Pulmonary artery endothelial cell (primary cell): ENCODE data around the gene MGAM2. TPM values are rescaled to one million over a fixed set of nuclear protein-coding genes. Genes with fewer than 3 reads are reported as not detected.

Experiments
- DNase-seq: peaks from one replicate; pipeline ENCODE4 v3.0.0-alpha.2; 2011; ENCODE audit warnings: low read depth, low spot score
- total RNA-seq: library from RNA; depleted of rRNA; stranded (reverse); fragments of >200 nt; gene quantifications from 2 replicates; pipeline ENCODE4 v1.2.3, GENCODE V29; 2014

Gene MGAM2
- total RNA-seq, 1 donor from 2014 or later = not detected

- DNase-seq = no peak
Observed at GRCh38 chr7:142120524-142120923, 9.0 kb downstream of the MGAM2 start.

- no peak for DNase-seq
Observed at GRCh38 chr7:142123184-142123583, 11.7 kb downstream of the MGAM2 start.

GRCh38 chr7:142125256-142125955, 13.9 kb downstream of the MGAM2 start:
- no peak for DNase-seq

GRCh38 chr7:142130267-142130666, 18.7 kb downstream of the MGAM2 start:
- DNase-seq = no peak

GRCh38 chr7:142131439-142132185, 20.1 kb downstream of the MGAM2 start:
- no peak for DNase-seq

- DNase-seq = no peak
Observed at GRCh38 chr7:142133731-142134148, 22.2 kb downstream of the MGAM2 start.

GRCh38 chr7:142134909-142135308, 23.4 kb downstream of the MGAM2 start:
- no peak for DNase-seq

GRCh38 chr7:142138996-142139395, 27.5 kb downstream of the MGAM2 start:
- no peak for DNase-seq

- DNase-seq = no peak
Observed at GRCh38 chr7:142139597-142140400, 28.3 kb downstream of the MGAM2 start.

- no peak for DNase-seq
Observed at GRCh38 chr7:142140401-142140959, 29.0 kb downstream of the MGAM2 start.

GRCh38 chr7:142142702-142143101, 31.2 kb downstream of the MGAM2 start:
- no peak for DNase-seq

GRCh38 chr7:142146124-142146523, 34.6 kb downstream of the MGAM2 start:
- DNase-seq = no peak

GRCh38 chr7:142150356-142150755, 38.8 kb downstream of the MGAM2 start:
- no peak for DNase-seq

GRCh38 chr7:142150869-142151268, 39.4 kb downstream of the MGAM2 start:
- DNase-seq = no peak

GRCh38 chr7:142152076-142152475, 40.6 kb downstream of the MGAM2 start:
- DNase-seq = no peak

GRCh38 chr7:142153400-142153799, 41.9 kb downstream of the MGAM2 start:
- DNase-seq = no peak

- no peak for DNase-seq
Observed at GRCh38 chr7:142158736-142159496, 47.4 kb downstream of the MGAM2 start.

GRCh38 chr7:142161921-142162320, 50.4 kb downstream of the MGAM2 start:
- DNase-seq = no peak

- DNase-seq = no peak
Observed at GRCh38 chr7:142168746-142169145, 57.2 kb downstream of the MGAM2 start.

GRCh38 chr7:142172932-142173331, 61.4 kb downstream of the MGAM2 start:
- no peak for DNase-seq

- DNase-seq = no peak
Observed at GRCh38 chr7:142174441-142174840, 62.9 kb downstream of the MGAM2 start.
